ENCODE data around the gene SMIM23. TPM values are rescaled to one million over a fixed set of nuclear protein-coding genes. Genes with fewer than 3 reads are reported as not detected.

Gene SMIM23
- total RNA-seq, 1 donor from 2014 or later: not detected

DNA sequence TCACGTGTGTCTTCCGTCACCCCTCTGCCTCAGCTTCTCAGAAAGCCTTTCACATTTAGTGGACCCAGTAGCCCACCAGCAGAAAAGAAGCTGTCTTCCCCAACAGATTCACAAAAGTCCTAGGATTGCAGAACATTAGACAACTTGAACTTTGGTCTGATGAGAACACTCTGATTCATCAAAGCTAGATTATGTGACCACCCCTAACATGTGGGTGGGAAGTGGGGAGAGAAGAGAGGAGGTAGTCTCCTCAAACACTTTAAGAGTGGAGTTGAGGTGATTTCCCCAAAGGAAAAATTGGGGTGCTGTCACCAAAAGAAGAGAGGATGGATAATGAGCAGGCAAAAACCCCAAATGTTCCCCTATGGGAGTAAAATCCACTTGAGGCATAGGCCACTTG lies 41.4 kb upstream of the SMIM23 start:
- no peak for DNase-seq (ENCODE audit: low spot score)
- H3K27ac Mint-ChIP-seq (ENCODE audit: unreplicated experiment): no peak overlapping the region

DNA sequence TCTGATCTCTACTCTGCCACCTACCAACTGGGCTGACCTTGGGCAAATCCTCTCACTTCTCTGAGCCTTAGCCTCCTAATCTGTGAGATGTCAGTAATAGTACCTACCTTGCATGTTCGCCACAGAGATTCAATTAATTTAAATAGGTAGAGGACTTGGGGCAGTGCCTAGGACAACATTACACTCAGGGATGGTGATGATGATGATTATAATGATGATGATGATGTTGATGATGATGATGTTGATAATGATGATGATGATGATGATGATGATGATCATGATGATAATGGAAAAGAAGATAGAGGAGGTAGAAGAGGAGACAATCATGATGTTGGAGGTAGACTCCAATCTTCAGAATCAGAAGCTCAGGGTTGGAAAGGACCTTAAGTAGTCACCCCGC lies 40.7 kb upstream of the SMIM23 start:
- Mint-ChIP-seq H3K4me3 (ENCODE audit: unreplicated experiment) (no peak overlapping the region), H3K27me3 (ENCODE audit: low read depth) (no peaks in the 10 kb centered on the region), H3K27ac (ENCODE audit: unreplicated experiment) (no peak overlapping the region)

More for the DNA sequence above, 41.4 kb upstream of the SMIM23 start:
- TF ChIP-seq, protein P1, sequence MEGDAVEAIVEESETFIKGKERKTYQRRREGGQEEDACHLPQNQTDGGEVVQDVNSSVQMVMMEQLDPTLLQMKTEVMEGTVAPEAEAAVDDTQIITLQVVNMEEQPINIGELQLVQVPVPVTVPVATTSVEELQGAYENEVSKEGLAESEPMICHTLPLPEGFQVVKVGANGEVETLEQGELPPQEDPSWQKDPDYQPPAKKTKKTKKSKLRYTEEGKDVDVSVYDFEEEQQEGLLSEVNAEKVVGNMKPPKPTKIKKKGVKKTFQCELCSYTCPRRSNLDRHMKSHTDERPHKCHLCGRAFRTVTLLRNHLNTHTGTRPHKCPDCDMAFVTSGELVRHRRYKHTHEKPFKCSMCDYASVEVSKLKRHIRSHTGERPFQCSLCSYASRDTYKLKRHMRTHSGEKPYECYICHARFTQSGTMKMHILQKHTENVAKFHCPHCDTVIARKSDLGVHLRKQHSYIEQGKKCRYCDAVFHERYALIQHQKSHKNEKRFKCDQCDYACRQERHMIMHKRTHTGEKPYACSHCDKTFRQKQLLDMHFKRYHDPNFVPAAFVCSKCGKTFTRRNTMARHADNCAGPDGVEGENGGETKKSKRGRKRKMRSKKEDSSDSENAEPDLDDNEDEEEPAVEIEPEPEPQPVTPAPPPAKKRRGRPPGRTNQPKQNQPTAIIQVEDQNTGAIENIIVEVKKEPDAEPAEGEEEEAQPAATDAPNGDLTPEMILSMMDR (IDR thresholded peaks at IDR 0.05): no peak
- Mint-ChIP-seq H3K36me3 (ENCODE audit: low read depth) (no peaks in the 10 kb centered on the region), H3K27me3 (ENCODE audit: low read depth) (no peaks in the 10 kb centered on the region), H3K9me3 (ENCODE audit: low read depth) (no peaks in the 10 kb centered on the region), H3K4me3 (ENCODE audit: unreplicated experiment) (no peak overlapping the region), H3K4me1 (ENCODE audit: low read depth) (no peaks in the 10 kb centered on the region)

DNA sequence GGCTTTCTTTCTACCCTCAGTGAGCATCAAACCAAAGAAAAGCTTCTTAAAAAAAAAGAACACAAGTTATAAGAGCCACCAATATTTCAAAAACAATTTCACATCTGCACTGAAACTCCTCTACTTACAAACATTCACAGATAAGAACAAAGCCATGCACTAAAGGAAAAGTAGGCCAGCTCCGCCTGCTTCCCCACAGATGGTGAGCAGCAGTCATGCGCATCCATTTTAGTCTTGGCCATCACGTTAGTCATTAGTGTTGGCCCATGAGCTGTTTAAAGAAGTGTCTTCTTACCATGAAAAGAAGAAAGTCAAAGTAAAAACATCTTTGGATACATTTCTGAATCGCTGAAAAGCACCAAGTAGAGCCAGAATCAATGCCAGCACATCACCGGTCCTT lies 40.0 kb upstream of the SMIM23 start:
- no peak for DNase-seq (ENCODE audit: low spot score)
- Mint-ChIP-seq H3K4me3 (ENCODE audit: unreplicated experiment) (no peak overlapping the region), H3K27me3 (ENCODE audit: low read depth) (no peaks in the 10 kb centered on the region), H3K36me3 (ENCODE audit: low read depth) (no peaks in the 10 kb centered on the region), H3K9me3 (ENCODE audit: low read depth) (no peaks in the 10 kb centered on the region), H3K27ac (ENCODE audit: unreplicated experiment) (no peak overlapping the region), H3K4me1 (ENCODE audit: low read depth) (no peaks in the 10 kb centered on the region)
- TF ChIP-seq, protein P1 (IDR thresholded peaks at IDR 0.05): no peak

More for the DNA sequence above, 40.7 kb upstream of the SMIM23 start:
- Mint-ChIP-seq H3K36me3 (ENCODE audit: low read depth) (no peaks in the 10 kb centered on the region), H3K9me3 (ENCODE audit: low read depth) (no peaks in the 10 kb centered on the region), H3K4me1 (ENCODE audit: low read depth) (no peaks in the 10 kb centered on the region)
- TF ChIP-seq, protein P1 (IDR thresholded peaks at IDR 0.05): no peak
- no peak for DNase-seq (ENCODE audit: low spot score)

DNA sequence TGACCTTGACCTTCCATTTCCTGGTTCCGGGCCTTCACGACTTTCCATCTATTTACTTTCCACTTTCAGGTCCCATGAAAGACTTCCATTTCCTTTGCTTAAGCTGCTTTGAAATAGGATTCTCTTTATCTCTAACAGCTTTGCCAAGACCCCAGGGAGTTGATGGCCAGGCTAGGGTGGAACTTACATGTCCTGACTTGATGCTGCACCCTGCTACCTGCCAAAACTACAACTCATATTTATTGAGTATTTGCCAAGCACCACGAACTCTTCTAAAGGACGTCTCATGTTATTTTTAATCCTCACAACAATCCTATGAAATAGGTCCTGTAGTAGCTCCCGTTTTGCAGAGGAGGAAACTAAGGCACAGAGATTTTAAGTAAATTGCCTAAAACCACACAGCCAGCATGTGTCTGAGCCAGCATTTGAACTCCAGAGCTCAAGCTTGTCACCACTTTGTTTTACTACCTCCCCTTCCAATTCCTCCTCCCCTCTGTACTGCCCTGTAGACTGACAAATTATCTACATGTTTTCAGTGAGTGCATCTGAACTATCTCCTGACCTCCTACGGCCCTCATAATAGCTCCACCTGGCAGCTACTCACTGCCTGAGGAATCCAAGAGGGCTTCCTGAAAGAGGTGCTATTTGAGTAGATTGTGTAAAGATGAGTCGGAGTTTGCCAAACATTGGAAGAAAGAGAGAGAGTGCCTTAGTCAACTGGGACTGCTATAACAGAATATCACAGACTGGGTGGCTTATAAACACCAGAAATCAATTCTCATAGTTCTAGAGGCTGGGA lies 38.4 kb upstream of the SMIM23 start:
- TF ChIP-seq, protein P1 (IDR thresholded peaks at IDR 0.05): no peak
- Mint-ChIP-seq H3K4me1 (ENCODE audit: low read depth) (no peaks in the 10 kb centered on the region), H3K27me3 (ENCODE audit: low read depth) (no peaks in the 10 kb centered on the region), H3K27ac (ENCODE audit: unreplicated experiment) (no peak overlapping the region), H3K36me3 (ENCODE audit: low read depth) (no peaks in the 10 kb centered on the region), H3K9me3 (ENCODE audit: low read depth) (no peaks in the 10 kb centered on the region), H3K4me3 (ENCODE audit: unreplicated experiment) (no peak overlapping the region)
- no peak for DNase-seq (ENCODE audit: low spot score)

DNA sequence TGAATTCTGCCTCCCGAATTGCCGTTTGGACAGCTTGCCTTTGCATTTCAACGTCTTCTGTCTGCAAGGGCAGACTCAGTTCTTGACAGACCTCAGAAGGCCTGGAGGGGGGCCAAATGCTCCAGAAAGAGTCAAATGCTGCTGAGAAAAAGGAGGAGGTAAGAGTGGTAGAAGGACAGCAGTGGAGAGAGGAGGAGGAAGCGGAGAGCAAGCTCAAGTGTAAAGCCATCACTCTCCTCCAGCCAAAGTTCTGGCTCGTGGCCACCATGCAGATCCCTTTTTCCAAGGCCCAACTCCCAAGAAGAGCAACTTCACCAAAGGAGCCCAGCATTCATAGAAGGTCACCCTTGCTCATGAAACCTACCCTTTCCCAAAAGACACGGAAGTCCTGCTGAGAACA lies 36.9 kb upstream of the SMIM23 start:
- Mint-ChIP-seq H3K9me3 (ENCODE audit: low read depth) (no peaks in the 10 kb centered on the region), H3K27me3 (ENCODE audit: low read depth) (no peaks in the 10 kb centered on the region), H3K36me3 (ENCODE audit: low read depth) (no peaks in the 10 kb centered on the region), H3K4me3 (ENCODE audit: unreplicated experiment) (no peak overlapping the region), H3K4me1 (ENCODE audit: low read depth) (no peaks in the 10 kb centered on the region), H3K27ac (ENCODE audit: unreplicated experiment) (no peak overlapping the region)
- TF ChIP-seq, protein P1 (IDR thresholded peaks at IDR 0.05): no peak
- DNase-seq (ENCODE audit: low spot score): no peak

All from chondrocyte (in vitro differentiated cells).